ENCODE data around the gene FER.

GRCh38 chr5:108989761-108990392 lies 242.2 kb downstream of the FER start:
- TF ChIP-seq POLR2A (IDR thresholded peaks at IDR 0.05) (no peak), EP300 (IDR thresholded peaks at IDR 0.05) (no peak)
